Measurements from ENCODE around the gene TAF4B. TPM values are rescaled to one million over a fixed set of nuclear protein-coding genes. Genes with fewer than 3 reads are reported as not detected.

TAF4B gene
- total RNA-seq, 1 experiment from 2014 or later = 15.2 TPM

DNA sequence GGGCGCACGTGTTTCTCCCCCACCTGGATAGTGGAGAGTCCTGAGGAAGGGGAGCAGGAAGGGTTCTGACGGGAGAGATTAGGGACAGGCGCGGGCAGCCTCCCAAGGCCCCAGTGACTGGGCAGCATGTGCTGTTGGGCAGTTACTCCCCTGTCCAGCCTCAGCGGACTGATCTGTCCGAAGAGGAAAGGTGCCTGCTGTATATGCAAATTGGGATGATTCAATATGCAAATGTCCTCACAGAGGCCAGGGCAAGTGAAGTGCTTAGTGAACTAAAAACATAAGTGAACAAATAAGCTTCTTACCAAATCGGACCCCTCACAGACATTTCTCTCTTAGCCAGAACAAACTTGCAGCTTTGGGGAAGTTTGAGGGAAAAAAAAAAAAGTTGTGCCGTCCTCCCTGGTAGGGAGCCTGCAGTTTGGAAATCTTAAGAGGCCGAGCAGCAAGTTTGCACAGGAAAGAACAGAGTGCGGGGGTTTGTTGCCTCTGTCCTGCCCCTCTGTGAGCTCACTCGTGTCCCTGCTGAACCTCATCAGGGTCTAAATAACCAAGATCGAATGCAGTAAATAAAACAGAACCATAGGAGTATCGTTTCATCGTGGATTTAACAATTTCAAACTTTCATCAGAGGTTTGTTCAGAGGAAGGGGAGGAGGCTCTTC, 180.7 kb downstream of the TAF4B start:
- ChIA-PET CTCF (interaction anchor here (0.7 to 2.3 kb wide), 4 partner anchors 23 to 100 kb away, joined by 3 to 11 read pairs (median 5); no protein-coding TSS in a partner anchor), POLR2A (interaction anchor here (1.6 kb wide), 1 partner anchor 141 kb away, joined by 3 read pairs; no protein-coding TSS in a partner anchor)
- DNase-seq (ENCODE audit: low spot score) (no peak), ATAC-seq (peak; percentile 25)
- Mint-ChIP-seq H3K27ac (peak overlapping the region; percentile 28; the same call in 1 of the 2 replicates), H3K36me3 (no peaks in the 10 kb centered on the region), H3K27me3 (ENCODE audit: low read depth) (no peaks in the 10 kb centered on the region), H3K4me3 (no peak overlapping the region), H3K9me3 (no peaks in the 10 kb centered on the region), H3K4me1 (peaks cover 37% of the 10 kb centered on the region)
- TF ChIP-seq ZNF121 (CRISPR knock-in tag; IDR thresholded peaks at IDR 0.05) = peak; percentile 85; the same call in 1 of the 2 replicates
- no peak for TF ChIP-seq ZNF232 (CRISPR knock-in tag; IDR thresholded peaks at IDR 0.05)

GRCh38 chr18:26407736-26408601, 181.7 kb downstream of the TAF4B start:
- peaks cover 37% of the 10 kb centered on the region for H3K4me1 Mint-ChIP-seq

DNA sequence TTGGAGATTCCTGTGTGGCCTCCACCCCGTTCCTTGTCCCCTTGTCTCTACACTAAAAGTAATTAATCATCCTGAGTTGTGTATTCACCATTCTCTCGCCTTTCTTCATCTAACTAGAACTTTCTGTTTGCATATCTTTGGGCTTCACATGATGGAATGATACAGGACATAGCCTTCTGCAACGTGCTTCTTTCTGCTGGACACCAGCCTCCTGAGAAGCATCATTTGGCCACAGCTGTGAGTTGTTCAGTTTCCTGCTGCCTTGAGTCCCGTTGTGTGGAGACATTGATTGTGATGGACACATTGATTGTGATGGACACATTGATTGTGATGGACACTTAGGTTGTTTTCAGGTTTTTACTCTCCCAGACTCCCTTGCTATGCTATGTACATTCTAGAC, 182.8 kb downstream of the TAF4B start:
- Mint-ChIP-seq H3K27ac (no peak overlapping the region), H3K9me3 (no peaks in the 10 kb centered on the region), H3K27me3 (ENCODE audit: low read depth) (no peaks in the 10 kb centered on the region), H3K4me3 (no peak overlapping the region), H3K36me3 (no peaks in the 10 kb centered on the region), H3K4me1 (peaks cover 36% of the 10 kb centered on the region)
- ATAC-seq = no peak
- ChIA-PET POLR2A (no interaction called here), CTCF (interaction anchor here (0.6 kb wide), 1 partner anchor 100 kb away, joined by 4 read pairs; no protein-coding TSS in a partner anchor)
- TF ChIP-seq SMAD3 (CRISPR knock-in tag; IDR thresholded peaks at IDR 0.05; ENCODE audit: borderline replicate concordance) (no peak), STAT6 (CRISPR knock-in tag; conservative IDR thresholded peaks at IDR 0.05; ENCODE audit: low read depth) (no peak)
- TF ChIP-seq, protein P1, sequence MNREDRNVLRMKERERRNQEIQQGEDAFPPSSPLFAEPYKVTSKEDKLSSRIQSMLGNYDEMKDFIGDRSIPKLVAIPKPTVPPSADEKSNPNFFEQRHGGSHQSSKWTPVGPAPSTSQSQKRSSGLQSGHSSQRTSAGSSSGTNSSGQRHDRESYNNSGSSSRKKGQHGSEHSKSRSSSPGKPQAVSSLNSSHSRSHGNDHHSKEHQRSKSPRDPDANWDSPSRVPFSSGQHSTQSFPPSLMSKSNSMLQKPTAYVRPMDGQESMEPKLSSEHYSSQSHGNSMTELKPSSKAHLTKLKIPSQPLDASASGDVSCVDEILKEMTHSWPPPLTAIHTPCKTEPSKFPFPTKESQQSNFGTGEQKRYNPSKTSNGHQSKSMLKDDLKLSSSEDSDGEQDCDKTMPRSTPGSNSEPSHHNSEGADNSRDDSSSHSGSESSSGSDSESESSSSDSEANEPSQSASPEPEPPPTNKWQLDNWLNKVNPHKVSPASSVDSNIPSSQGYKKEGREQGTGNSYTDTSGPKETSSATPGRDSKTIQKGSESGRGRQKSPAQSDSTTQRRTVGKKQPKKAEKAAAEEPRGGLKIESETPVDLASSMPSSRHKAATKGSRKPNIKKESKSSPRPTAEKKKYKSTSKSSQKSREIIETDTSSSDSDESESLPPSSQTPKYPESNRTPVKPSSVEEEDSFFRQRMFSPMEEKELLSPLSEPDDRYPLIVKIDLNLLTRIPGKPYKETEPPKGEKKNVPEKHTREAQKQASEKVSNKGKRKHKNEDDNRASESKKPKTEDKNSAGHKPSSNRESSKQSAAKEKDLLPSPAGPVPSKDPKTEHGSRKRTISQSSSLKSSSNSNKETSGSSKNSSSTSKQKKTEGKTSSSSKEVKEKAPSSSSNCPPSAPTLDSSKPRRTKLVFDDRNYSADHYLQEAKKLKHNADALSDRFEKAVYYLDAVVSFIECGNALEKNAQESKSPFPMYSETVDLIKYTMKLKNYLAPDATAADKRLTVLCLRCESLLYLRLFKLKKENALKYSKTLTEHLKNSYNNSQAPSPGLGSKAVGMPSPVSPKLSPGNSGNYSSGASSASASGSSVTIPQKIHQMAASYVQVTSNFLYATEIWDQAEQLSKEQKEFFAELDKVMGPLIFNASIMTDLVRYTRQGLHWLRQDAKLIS (CRISPR knock-in tag; IDR thresholded peaks at IDR 0.05; ENCODE audit: borderline replicate concordance) = no peak
- DNase-seq (ENCODE audit: low spot score) = no peak

More at GRCh38 chr18:26407736-26408601, 181.7 kb downstream of the TAF4B start:
- Mint-ChIP-seq H3K4me3 (no peak overlapping the region), H3K9me3 (no peaks in the 10 kb centered on the region), H3K27ac (no peak overlapping the region), H3K36me3 (no peaks in the 10 kb centered on the region), H3K27me3 (ENCODE audit: low read depth) (no peaks in the 10 kb centered on the region)
- TF ChIP-seq ZSCAN18 (CRISPR knock-in tag; IDR thresholded peaks at IDR 0.05) = no peak
- no peak for TF ChIP-seq NR2C2 (CRISPR knock-in tag; IDR thresholded peaks at IDR 0.05)
- no peak for TF ChIP-seq ELF4 (CRISPR knock-in tag; IDR thresholded peaks at IDR 0.05; ENCODE audit: low read depth)
- TF ChIP-seq ZNF396 (CRISPR knock-in tag; IDR thresholded peaks at IDR 0.05; ENCODE audit: borderline replicate concordance) = no peak
- TF ChIP-seq, protein P2, sequence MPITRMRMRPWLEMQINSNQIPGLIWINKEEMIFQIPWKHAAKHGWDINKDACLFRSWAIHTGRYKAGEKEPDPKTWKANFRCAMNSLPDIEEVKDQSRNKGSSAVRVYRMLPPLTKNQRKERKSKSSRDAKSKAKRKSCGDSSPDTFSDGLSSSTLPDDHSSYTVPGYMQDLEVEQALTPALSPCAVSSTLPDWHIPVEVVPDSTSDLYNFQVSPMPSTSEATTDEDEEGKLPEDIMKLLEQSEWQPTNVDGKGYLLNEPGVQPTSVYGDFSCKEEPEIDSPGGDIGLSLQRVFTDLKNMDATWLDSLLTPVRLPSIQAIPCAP (CRISPR knock-in tag; IDR thresholded peaks at IDR 0.05) = no peak
- TF ChIP-seq ZNF263 (CRISPR knock-in tag; IDR thresholded peaks at IDR 0.05; ENCODE audit: low read depth) = no peak
- TF ChIP-seq NFE2L1 (CRISPR knock-in tag; IDR thresholded peaks at IDR 0.05) = no peak
- TF ChIP-seq EMX1 (CRISPR knock-in tag; IDR thresholded peaks at IDR 0.05) = no peak
- no peak for TF ChIP-seq TEAD4 (CRISPR knock-in tag; IDR thresholded peaks at IDR 0.05)
- TF ChIP-seq OVOL2 (CRISPR knock-in tag; IDR thresholded peaks at IDR 0.05; ENCODE audit: borderline replicate concordance) = no peak
- DNase-seq (ENCODE audit: low spot score) = no peak
- ChIA-PET CTCF (interaction anchor here (1.1 to 1.2 kb wide), 2 partner anchors 24 to 61 kb away, joined by 3 to 7 read pairs; no protein-coding TSS in a partner anchor), POLR2A (no interaction called here)
- no peak for ATAC-seq

All from WTC11 (cell line).